Islet precursor cell (in vitro differentiated cells): Measurements from ENCODE around the gene NLRP10.

ENCODE experiments used
- DNase-seq: peaks from one replicate; pipeline ENCODE4 v3.0.0-alpha.2; 2018

Gene NLRP10

DNA sequence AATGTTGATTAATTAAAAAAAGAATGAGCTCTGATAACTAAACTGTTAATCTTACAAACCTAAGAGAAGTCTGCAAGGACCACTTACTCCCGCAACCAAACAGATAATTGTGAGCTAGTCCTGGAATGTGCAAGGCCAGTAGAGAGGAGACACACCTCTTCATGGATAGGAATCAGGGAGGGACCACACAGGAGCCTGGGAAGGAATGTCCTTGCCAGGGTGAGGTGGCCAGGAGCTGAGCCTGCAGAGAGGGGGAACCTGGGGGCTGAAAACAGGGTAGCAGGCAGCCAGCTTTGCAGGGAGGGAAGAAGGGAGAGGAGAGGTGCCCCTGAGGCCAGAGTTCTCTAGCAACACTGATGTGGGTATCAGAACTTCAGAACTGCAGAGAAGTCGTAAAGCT is 9.4 kb upstream of the NLRP10 start:
- DNase-seq: peak; percentile 86

- DNase-seq: no peak
Observed at GRCh38 chr11:7973011-7973410, 7.8 kb upstream of the NLRP10 start.

DNA sequence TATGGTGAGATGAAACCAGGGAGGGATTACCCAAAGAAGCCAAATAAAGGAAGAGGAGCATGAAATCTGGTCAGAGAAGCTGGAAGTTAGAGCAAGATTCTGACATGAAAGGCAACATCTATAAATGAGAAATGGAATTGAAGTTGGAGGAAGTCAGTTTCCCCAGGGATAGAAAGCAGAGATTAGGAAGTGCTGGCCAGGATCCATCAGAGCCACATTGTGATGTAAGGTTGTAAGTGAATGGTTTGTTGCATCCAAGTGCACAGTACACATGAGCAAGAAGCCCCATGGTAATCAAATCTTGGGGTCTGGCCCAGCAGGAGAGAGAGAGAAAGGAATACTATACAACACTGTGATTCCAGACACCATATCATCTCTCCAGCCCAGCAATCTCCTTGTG is 6.6 kb upstream of the NLRP10 start:
- DNase-seq: no peak

- peak; percentile 65 for DNase-seq
Observed at GRCh38 chr11:7969756-7970646, 4.8 kb upstream of the NLRP10 start.

- DNase-seq: no peak
Observed at GRCh38 chr11:7968686-7969085, 3.4 kb upstream of the NLRP10 start.

DNA sequence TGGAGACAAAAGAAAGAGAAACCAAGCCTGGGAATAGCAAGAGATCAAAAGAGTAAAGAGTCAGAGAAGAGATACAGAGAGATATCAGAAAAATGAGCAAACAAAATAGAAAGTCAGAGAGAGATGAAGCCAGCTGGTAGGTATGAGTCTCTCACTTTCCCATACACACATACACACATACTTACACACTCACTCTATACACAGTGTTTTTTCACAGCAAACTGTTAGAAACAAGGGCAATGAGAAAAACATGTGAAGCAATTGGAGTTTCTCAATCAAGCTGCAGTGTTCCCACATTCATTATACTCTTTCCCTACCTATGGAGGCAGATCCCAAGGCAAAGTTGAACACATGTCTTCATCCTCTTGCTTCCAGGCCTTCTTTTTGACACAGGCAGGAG is 2.6 kb upstream of the NLRP10 start:
- DNase-seq: no peak

DNA sequence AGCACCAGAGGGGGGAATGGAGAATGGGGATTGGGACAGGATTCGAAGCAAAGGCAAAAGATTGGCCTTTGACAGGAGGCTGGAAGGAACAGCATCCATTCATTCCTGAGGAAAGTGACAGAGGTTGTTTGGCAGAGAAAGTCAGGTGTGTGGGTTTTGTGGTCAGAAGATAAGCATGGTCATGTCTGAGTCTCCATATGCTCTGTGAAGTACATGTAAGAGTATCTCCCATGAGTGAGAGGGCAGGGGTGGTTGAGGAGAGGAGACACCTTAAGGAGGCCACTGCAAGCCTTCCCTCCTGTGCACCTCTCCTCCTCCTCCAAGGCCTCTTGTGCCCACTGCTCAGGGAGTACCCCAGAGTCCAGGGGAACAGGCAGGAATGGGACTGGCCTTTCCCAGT is 1.9 kb upstream of the NLRP10 start:
- no peak for DNase-seq

DNA sequence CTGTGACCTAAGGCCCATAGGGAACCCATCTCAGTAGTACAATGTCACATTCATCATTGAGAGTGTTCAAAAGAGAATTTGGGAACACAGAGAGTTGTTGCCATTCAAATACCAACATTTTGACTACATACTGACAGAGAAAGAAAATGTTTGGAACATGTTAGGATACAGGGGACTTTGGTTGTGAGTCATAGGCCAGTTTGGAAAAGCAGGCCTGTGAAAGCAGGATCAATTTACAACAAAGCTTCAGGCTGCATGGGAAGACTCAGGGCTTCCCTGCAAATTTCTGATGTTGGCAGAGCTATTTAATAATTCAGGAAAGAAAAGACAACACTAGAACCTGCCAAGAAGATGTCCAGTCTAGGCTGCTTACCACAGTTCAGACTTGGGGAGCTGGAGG is 374 bp downstream of the NLRP10 start:
- DNase-seq: no peak

DNA sequence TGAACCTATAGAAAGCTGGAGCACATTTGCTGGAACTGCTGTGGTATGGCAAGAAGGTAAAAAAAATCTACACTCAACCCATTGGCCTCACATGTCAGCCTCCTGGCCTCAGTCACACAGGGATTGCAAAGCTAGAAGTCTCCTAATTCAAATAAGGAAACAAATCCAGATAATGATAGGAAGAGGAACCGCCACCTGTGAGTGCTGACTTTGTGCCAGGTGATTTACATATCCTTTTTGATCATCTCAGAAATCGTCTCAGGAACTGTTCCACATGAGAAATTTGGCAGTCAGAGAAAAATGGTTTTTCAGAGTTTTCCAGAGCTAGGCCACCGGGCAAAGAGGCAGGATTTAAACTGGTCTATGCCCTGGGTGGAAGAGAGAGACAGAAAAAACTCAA is 986 bp downstream of the NLRP10 start:
- no peak for DNase-seq

- no peak for DNase-seq
Observed at GRCh38 chr11:7955191-7955590, 10.1 kb downstream of the NLRP10 start.

DNA sequence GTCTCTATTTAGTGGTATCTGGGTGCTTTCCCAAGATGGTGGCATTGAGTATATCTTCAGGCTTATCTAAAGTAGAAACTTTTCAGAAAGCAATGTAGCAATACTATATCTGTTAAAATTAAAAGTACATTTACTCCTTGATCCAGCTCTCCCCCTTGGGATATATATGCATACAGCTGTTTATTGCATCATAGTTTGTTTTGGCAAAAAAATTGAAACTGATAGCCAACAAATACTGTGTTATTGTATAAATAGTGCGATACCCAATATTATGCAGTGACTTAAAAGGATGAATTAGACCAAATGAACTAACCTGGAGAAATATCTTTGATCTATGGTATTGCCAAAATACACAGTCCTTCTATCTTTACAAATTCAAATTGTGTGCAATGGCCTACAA is 15.3 kb downstream of the NLRP10 start:
- DNase-seq: no peak

GRCh38 chr11:7944123-7944522 is 21.1 kb downstream of the NLRP10 start:
- DNase-seq: no peak

- no peak for DNase-seq
Observed at GRCh38 chr11:7941608-7942007, 23.6 kb downstream of the NLRP10 start, which contains the start of gene OR10A3. Gene OR10A3, minus strand, starts transcription at chr11:7941708. Its CDS starts 2,188 bp downstream, at chr11:7939520.

- no peak for DNase-seq
Observed at GRCh38 chr11:7941146-7941545, 24.1 kb downstream of the NLRP10 start.

GRCh38 chr11:7936615-7937014 is 28.6 kb downstream of the NLRP10 start:
- DNase-seq: no peak

- no peak for DNase-seq
Observed at GRCh38 chr11:7931168-7931567, 34.1 kb downstream of the NLRP10 start, which contains the start of gene OR10A6. Gene OR10A6, minus strand, starts transcription at chr11:7931268. Its CDS starts 2,606 bp downstream, at chr11:7928662.

DNA sequence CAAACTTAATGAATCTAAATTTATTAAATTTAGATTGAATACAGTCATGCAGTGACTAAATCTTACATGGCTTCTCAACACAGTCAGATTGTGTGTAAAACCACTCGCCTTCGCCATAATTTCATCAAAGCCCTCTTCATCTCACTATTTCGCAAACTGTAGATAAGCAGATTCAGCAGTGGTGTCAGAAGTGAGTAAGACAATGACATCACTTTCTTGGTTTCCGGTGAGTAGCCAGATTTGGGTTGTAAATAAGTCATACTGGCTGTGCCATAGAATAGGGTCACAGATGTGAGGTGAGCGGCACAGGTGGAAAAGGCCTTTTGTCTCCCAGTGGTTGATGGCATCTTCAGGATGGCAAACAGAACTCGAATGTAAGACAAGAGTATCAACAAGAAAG is 37.6 kb downstream of the NLRP10 start:
- no peak for DNase-seq

DNA sequence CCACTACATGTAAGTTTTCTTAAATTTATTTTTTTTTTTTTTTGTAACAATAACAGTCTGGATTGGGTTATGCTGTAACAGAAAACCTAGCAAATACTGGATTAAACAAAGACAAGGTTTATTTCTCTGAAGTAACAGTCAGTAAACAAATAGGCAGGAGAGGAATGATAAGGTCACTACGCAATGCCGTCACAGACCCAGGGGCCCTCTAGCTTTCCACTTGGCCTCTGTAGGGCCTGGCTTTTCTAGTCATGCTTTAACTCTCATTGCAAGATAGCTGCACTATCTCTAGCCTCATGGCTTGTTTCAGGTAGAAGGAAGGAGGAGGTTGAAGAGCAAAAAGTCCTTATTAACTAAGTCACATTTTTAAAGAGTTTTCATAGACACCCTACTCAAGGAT is 40.7 kb downstream of the NLRP10 start:
- no peak for DNase-seq

- no peak for DNase-seq
Observed at GRCh38 chr11:7918141-7918540, 47.1 kb downstream of the NLRP10 start.
